Astrocyte of the spinal cord (primary cell): Measurements from ENCODE around the gene MBLAC1.

ENCODE experiments used
- DNase-seq: peaks from one replicate; pipeline ENCODE4 v3.0.0; 2011; ENCODE audit warnings: low read depth, low spot score
- H3K4me3 ChIP-seq: 2 replicates; pipeline ENCODE4 v1.5.1; 2011; ENCODE audit warnings: low read depth, mild to moderate bottlenecking, low read length, moderate library complexity
- in situ Hi-C: cut with HindIII; loops from 2 replicates; pipeline ENCODE4 v1.10.0; 2017; ENCODE audit warnings: low sequenced_read_pairs
- TF ChIP-seq, protein P1 (sequence below): IDR thresholded peaks from 2 replicates; pipeline ENCODE4 v1.5.1; 2012; ENCODE audit warnings: low read depth, mild to moderate bottlenecking, low read length, inconsistent platforms

The MBLAC1 gene

DNA sequence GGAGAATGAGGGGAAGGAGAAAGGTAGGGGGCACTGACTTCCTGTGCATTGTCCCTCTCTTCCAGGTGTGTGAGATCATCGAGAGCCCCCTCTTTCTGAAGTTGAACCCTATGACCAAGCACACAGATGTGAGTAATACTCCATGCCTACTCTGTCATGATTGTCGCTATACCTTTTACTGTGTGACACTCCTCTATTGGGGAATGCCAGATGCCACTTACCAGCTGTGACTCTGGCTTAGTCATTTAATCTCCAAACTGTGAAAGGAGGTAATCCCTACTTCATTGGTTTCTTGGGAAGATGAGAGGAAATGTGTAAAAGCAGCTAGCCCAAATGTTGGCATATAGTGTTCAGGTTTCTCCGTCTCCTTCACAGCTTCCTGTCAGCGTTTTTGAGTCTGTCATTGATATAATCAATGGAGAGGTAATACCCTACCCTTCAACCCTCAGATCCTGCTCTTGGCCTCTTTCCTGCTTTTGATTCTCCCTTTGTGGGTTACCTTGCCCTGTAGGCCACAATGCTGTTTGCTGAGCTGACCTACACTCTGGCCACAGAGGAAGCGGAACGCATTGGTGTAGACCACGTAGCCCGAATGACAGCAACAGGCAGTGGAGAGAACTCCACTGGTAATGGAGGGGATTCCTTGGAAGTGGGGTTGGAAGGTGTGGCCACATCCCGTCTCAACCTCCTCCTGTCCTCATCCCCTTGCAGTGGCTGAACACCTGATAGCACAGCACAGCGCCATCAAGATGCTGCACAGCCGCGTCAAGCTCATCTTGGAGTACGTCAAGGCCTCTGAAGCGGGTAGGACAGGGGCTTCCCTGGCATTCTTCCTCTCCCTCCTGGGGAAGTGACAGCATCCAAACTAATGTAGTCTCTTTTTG lies 36.0 kb upstream of the MBLAC1 start:
- no peak overlapping the region for H3K4me3 ChIP-seq
- TF ChIP-seq, protein P1, sequence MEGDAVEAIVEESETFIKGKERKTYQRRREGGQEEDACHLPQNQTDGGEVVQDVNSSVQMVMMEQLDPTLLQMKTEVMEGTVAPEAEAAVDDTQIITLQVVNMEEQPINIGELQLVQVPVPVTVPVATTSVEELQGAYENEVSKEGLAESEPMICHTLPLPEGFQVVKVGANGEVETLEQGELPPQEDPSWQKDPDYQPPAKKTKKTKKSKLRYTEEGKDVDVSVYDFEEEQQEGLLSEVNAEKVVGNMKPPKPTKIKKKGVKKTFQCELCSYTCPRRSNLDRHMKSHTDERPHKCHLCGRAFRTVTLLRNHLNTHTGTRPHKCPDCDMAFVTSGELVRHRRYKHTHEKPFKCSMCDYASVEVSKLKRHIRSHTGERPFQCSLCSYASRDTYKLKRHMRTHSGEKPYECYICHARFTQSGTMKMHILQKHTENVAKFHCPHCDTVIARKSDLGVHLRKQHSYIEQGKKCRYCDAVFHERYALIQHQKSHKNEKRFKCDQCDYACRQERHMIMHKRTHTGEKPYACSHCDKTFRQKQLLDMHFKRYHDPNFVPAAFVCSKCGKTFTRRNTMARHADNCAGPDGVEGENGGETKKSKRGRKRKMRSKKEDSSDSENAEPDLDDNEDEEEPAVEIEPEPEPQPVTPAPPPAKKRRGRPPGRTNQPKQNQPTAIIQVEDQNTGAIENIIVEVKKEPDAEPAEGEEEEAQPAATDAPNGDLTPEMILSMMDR: no peak
- in situ Hi-C loops: no loop called here
- no peak for DNase-seq

DNA sequence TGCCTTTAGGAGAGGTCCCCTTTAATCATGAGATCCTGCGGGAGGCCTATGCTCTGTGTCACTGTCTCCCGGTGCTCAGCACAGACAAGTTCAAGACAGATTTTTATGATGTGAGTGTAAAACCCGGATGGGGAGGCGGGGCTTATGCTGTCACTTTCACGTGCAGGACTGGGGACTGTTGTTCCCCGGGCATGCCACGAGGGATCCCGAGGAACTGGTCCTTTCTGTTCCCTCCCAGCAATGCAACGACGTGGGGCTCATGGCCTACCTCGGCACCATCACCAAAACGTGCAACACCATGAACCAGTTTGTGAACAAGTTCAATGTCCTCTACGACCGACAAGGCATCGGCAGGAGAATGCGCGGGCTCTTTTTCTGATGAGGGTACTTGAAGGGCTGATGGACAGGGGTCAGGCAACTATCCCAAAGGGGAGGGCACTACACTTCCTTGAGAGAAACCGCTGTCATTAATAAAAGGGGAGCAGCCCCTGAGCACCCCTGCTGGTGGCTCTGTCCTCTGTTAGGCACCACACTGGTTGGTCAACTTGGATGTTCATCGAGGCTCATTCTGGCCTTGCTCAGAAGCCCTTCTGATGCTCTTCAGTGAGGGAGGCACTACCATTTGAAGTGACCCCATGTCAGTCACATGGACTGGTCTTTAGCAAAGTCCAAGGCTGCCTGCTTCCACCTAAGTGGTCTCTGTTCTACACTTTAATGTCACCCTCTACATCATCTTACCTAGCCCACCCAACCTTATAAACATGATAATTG lies 35.2 kb upstream of the MBLAC1 start:
- no peak for DNase-seq
- TF ChIP-seq, protein P1: peak; percentile 14
- H3K4me3 ChIP-seq: no peak overlapping the region
- in situ Hi-C loops: no loop called here

DNA sequence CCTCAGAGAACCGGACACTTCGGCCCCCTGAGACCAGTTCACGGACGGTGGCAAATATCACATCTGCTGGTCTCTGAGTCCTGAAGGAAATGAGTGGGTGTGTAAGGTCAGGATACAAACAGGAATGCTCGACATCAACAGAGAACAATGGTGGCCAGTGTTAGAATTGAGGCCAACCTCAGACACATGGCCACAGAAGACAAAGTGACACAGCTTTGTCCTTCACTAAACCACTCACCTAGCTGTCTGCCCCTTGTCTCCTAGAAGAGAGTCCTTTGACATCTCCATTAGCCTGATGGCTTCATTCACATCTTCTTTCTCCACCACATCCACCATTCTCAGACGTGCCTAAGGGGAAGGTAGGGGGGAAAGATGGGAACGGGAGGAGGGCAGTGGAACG lies 33.7 kb upstream of the MBLAC1 start:
- no peak for DNase-seq
- in situ Hi-C loops: no loop called here
- H3K4me3 ChIP-seq: no peak overlapping the region
- TF ChIP-seq, protein P1: no peak

DNA sequence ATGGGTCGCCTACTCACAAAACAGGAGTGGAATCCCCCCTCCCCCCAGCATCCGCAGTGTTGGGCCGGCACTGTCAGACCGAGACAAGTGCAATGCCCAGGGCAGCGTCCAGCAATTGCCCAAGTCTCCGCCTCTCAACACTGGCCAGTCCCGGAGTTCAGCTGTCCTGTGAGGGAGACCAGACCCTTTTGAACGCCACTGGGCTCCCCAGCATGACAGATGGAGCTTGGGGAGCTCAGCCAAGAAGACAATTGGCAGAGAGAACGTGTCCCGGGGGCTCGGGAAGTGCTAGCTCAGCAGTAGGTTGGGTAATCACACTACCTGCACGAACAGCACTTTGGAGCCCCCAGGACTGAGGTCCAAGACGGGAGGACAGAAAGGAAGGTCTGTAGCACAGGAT lies 33.3 kb upstream of the MBLAC1 start:
- H3K4me3 ChIP-seq: no peak overlapping the region
- no peak for DNase-seq
- in situ Hi-C loops: no loop called here
- TF ChIP-seq, protein P1: no peak

DNA sequence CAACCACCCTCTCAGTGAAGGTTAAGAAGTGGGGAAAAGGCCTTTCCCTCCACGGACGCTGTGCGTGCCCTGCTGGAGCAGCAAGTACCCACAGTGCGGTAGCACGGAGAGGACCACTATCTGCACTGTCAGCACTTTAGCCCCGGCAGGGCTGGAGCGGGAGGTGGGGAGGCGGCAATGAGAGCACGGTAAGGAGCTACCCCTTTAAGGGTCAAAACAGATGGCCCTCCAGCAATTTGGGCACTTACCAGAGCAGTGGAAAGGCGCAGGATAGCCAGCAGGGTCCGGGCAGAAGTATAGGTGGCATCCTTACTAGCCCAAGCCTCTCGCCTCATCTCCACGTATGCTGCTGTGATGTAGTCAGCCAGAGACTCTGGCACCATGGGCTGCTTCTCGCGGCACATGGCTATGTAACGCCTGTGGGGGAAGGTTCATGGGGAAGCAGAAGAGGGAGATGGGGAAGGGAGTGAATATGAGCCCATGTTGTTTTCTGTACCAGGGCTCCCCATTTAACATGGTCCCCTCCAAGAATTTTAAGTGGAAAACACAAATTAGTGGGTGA lies 32.8 kb upstream of the MBLAC1 start:
- TF ChIP-seq, protein P1: no peak
- no peak for DNase-seq
- H3K4me3 ChIP-seq: no peak overlapping the region
- in situ Hi-C loops: no loop called here

DNA sequence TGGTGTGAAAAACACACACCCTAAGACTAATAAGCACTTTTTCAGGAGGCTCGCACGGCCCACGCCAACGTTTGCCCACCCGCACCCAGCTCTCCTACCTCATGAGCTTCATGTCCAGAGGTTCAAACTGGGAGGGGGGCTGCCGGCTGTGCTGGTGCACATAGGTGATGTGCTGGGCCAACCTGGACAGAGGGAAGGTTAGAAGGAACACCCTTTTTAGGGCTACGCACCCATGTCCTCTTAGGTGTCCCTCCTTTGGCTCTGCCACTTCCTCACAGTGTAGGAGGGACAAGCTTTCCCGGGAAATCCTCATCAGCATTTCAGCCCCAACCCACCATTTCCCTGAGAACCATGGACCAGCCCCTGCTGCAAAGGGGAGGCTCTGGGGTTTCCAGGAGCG lies 31.5 kb upstream of the MBLAC1 start:
- no peak overlapping the region for H3K4me3 ChIP-seq
- TF ChIP-seq, protein P1: no peak
- in situ Hi-C loops: no loop called here
- DNase-seq: no peak
